Kidney (tissue), 14 donors: ENCODE measurements around the gene SORBS2. TPM values are rescaled to one million over a fixed set of nuclear protein-coding genes. Genes with fewer than 3 reads are reported as not detected.
A peak's percentile ranks its signal among the peaks of the same experiment; 100 is the strongest.

Experiments
- DNase-seq, 5 donors: peaks; one replicate each; pipeline ENCODE4 v3.0.0-alpha.2; 2013 to 2020
- FAIRE-seq: peaks from 2 replicates; lab custom pipeline; 2012; peaks lifted over from hg19 to GRCh38; lab: Jason Lieb, UNC
- H3K27ac ChIP-seq, 2 donors: one replicate each; pipeline ENCODE4 v1.7.0; 2013; ENCODE audit warnings: low read depth in 2 of 2, low read length in 2 of 2, inconsistent platforms in 1 of 2
- H3K27me3 ChIP-seq: one replicate; pipeline ENCODE4 v1.7.1; 2013; ENCODE audit warnings: low read length, inconsistent platforms; ENCODE audit not compliant: control insufficient read depth, insufficient read depth
- H3K36me3 ChIP-seq, 3 donors: one replicate each; pipeline versions ENCODE4 v1.7.0 to v1.7.1; 2013; ENCODE audit warnings: low read length in 3 of 3, control low read depth in 1 of 3, inconsistent platforms in 1 of 3; ENCODE audit not compliant: insufficient read depth in 3 of 3, control insufficient read depth in 2 of 3
- H3K4me1 ChIP-seq, 3 donors: one replicate each; pipeline versions ENCODE4 v1.7.0 to v1.7.1; 2013; ENCODE audit warnings: low read length in 3 of 3, inconsistent platforms in 1 of 3, low read depth in 1 of 3; ENCODE audit not compliant: control insufficient read depth in 2 of 3, insufficient read depth in 2 of 3
- H3K4me3 ChIP-seq, 3 donors: one replicate each; pipeline versions ENCODE4 v1.7.0 to v1.8.1; 2013; ENCODE audit warnings: low read length in 3 of 3, control low read depth in 1 of 3, inconsistent platforms in 1 of 3
- H3K9ac ChIP-seq, 3 donors: one replicate each; pipeline versions ENCODE4 v1.7.0 to v1.7.1; 2013; ENCODE audit warnings: low read length in 3 of 3, control low read depth in 1 of 3, inconsistent platforms in 1 of 3
- H3K9me3 ChIP-seq, 3 donors: one replicate each; pipeline versions ENCODE4 v1.7.0 to v1.7.1; 2013; ENCODE audit warnings: low read length in 3 of 3, control low read depth in 1 of 3, inconsistent platforms in 1 of 3; ENCODE audit not compliant: control insufficient read depth in 2 of 3, insufficient read depth in 1 of 3
- intact Hi-C: fragments of 100-400 bp; cut with DNase I; formaldehyde crosslinking; loops from one replicate; pipeline ENCODE4 v1.11.1; 2022
- polyA plus RNA-seq: library from polyadenylated mRNA; stranded (reverse); fragments of 350-450 nt; fragmentation: Illumina TruSeq; extraction: RNeasy Lipid Tissue Mini Kit (QIAGEN cat#74804); gene quantifications from one replicate; pipeline ENCODE4 v1.2.3, GENCODE V29; 2014; ENCODE audit warnings: low read depth, low replicate concordance; ENCODE audit not compliant: insufficient read depth
- total RNA-seq: library from RNA; stranded (reverse); fragmentation: NEBNext Ultra II Directional; extraction: Animal tissue kit (Norgen Biotek cat#: 25700); gene quantifications from one replicate; pipeline ENCODE4 v1.2.1, GENCODE V29; 2021
- TF ChIP-seq, protein P1 (sequence below): IDR thresholded peaks from 3 replicates; pipeline ENCODE4 v1.5.1; 2012; ENCODE audit warnings: mild to moderate bottlenecking, moderate library complexity, borderline replicate concordance; ENCODE audit not compliant: insufficient read depth; ENCODE audit errors: extremely low read depth
- donor health status: control.
- donor health status: control.
- donor health status: control.
- donor health status: control.
- donor health status: control.
- donor health status: DM: yes; HTN: yes; CAD: no.
- donor health status: Normal renal cell carcinoma (clear cell type).

The SORBS2 gene
- total and polyA plus RNA-seq, 2 donors from 2014 or later, result 26.0 to 127 TPM

DNA sequence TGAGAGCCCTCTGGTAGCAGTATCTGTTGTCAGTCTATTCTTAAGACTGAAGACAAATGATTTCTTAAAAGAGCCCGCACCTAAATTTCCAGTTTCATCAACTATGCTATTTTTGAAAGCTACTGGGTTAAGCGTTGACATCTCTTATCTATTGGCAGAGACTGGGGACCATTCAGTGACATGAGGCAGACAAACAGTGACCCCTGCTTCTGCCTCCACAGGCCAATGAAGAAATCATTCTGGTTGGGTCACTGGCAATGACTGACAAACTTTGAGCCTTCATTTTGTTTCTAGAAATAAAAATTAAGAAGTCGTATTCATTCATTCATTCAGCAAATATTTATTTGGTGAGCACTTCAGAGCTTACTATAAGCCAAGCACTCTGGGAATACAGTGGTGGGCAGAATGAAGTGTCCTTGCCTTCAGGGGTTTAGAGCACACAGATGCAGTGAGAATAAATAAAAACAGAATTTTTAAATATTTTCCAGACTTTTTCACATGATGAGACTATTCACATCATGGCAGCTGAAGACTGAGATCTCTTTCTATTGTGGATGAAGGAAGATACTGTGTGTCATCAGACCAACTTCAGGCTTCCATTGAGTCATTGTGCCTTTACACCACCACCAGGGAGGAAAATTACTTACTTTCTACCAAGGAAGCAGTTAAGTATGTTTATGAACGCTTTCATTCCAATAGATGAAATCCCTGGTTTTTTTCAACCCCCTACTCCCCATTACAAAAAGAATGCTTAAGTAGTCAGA lies 36.0 kb downstream of the SORBS2 start:
- intact Hi-C loops, result no loop called here
- no peak for FAIRE-seq
- peak overlapping the region in 1 of 3 donors; percentile 50 for H3K4me3 ChIP-seq

DNA sequence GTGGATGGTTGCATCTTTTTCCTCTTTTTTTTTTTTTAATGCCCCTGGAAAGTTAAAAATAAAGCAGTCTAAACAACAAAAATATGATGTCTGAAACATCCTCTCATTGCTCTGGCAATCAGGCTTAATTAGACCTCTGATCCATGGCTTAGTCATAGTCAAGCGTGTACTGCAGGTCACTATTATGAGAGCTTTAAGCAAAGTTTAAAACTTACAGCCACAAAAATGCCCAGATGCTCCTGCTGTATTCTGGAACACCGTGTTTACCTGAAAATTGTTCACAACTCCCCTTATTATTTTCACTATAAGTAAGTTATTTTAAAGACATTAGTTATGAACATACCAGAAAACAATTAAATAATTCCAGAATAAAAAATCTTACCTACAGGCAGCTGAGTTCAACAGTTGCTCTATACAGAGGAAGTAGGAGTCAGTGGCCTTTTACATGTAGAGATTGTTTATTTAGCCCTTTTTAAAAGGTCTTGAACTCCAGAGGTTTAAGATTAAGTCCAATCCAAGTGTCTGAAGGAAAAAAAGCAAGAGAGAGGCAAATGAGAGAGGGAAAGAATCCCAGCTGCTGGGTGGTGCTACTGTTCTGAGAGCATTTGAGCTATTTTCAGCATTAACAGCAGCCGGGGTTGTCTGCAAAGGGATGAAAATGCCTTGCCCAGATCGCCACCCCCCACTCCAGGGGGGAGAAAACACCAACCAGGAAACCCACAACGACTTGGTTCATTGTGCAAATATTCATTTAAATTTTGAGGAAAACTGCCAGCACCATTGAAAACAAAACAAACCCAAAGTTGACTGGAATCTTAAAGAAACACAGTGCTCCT lies 36.9 kb downstream of the SORBS2 start:
- H3K4me1 ChIP-seq, result peaks cover 3 to 21% (median 5%) of the 10 kb centered on the region in 3 donors
- H3K9ac ChIP-seq, result peak overlapping the region in 1 of 3 donors; percentile 63
- DNase-seq, result peak in 3 of 5 donors; percentile 42 to 84 (median 68)
- no peaks in the 10 kb centered on the region for H3K9me3 ChIP-seq
- TF ChIP-seq, protein P1, sequence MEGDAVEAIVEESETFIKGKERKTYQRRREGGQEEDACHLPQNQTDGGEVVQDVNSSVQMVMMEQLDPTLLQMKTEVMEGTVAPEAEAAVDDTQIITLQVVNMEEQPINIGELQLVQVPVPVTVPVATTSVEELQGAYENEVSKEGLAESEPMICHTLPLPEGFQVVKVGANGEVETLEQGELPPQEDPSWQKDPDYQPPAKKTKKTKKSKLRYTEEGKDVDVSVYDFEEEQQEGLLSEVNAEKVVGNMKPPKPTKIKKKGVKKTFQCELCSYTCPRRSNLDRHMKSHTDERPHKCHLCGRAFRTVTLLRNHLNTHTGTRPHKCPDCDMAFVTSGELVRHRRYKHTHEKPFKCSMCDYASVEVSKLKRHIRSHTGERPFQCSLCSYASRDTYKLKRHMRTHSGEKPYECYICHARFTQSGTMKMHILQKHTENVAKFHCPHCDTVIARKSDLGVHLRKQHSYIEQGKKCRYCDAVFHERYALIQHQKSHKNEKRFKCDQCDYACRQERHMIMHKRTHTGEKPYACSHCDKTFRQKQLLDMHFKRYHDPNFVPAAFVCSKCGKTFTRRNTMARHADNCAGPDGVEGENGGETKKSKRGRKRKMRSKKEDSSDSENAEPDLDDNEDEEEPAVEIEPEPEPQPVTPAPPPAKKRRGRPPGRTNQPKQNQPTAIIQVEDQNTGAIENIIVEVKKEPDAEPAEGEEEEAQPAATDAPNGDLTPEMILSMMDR, result no peak
- no peak for FAIRE-seq
- no peaks in the 10 kb centered on the region for H3K27me3 ChIP-seq
- H3K27ac ChIP-seq, result peak overlapping the region; percentile 77 to 82
- no peaks in the 10 kb centered on the region for H3K36me3 ChIP-seq
- intact Hi-C loops, result no loop called here
- peak overlapping the region in 2 of 3 donors; percentile 31 to 50 for H3K4me3 ChIP-seq

More for the DNA sequence above, 36.0 kb downstream of the SORBS2 start:
- H3K9me3 ChIP-seq, result no peaks in the 10 kb centered on the region
- peaks cover 3 to 21% (median 5%) of the 10 kb centered on the region in 3 donors for H3K4me1 ChIP-seq
- no peak for DNase-seq
- TF ChIP-seq, protein P1, result no peak
- H3K27me3 ChIP-seq, result no peaks in the 10 kb centered on the region
- peak overlapping the region; percentile 77 to 82 for H3K27ac ChIP-seq
- peak overlapping the region in 1 of 3 donors; percentile 63 for H3K9ac ChIP-seq
- H3K36me3 ChIP-seq, result no peaks in the 10 kb centered on the region

DNA sequence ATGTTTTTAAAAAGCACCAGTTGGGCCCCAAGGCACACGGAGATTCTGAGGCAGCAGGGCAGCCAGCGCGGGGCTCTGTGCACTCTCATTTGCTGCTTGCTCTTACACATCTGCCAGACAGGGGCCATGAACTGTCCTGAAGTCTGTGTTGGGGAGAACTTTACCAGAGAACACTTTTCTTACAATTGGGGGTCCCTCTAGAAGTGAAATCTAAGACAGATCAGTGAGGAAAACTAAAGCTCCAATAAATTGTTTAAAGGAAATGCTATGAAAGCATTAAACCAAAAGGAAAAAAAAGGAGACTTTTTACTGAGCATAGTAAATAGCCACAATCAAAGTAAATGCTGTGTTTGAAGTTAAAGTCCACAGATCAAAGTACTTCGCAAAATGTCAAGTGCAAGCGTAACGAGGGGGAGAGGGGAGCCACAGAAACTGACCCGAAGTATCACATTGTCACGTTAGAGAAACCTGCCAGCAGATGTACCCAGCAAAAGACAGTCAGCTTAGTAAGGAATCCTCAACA lies 37.8 kb downstream of the SORBS2 start:
- peak in 3 of 5 donors; percentile 32 to 75 (median 72) for DNase-seq

More for the DNA sequence above, 37.8 kb downstream of the SORBS2 start:
- Histone ChIP-seq H3K9me3 (no peaks in the 10 kb centered on the region), H3K4me3 (peak overlapping the region in 2 of 3 donors; percentile 31 to 50), H3K4me1 (peaks cover 3 to 21% (median 5%) of the 10 kb centered on the region in 3 donors), H3K27ac (peak overlapping the region; percentile 80 to 85), H3K9ac (peak overlapping the region in 1 of 3 donors; percentile 49), H3K27me3 (no peaks in the 10 kb centered on the region), H3K36me3 (no peaks in the 10 kb centered on the region)
- intact Hi-C loops, result no loop called here
- FAIRE-seq, result no peak
- TF ChIP-seq, protein P1, result no peak
